ENCODE data around the gene PRKCA.

Gene PRKCA

GRCh38 chr17:66850692-66851091 is 548.3 kb downstream of the PRKCA start:
- H3K27me3 Mint-ChIP-seq, result peaks cover 6% of the 10 kb centered on the region
- no peak overlapping the region for H3K27ac Mint-ChIP-seq
- H3K4me1 Mint-ChIP-seq (ENCODE audit: low read depth), result no peaks in the 10 kb centered on the region
- H3K36me3 Mint-ChIP-seq (ENCODE audit: low read depth), result no peaks in the 10 kb centered on the region
- peaks cover 14% of the 10 kb centered on the region for H3K9me3 Mint-ChIP-seq
- H3K4me3 Mint-ChIP-seq, result no peak overlapping the region
- DNase-seq, result no peak

DNA sequence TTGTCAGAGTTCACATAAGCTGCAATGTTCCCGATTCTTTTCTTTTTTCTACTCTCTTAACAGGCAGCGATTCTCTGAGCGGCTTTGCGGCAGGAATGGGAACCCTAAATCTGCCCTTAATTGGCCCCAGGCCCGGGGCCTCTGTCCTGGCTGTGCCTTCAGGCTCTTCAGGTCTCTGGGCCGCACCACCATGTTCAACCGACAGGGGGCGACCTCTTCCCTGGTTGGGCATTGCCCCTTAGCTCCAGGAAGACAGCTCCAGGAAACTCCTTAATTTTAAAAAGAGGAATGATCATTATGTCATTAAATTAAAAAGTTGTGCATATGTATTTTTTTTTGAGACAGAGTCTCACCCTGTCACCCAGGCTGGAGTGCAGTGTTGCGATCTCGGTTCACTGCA is 552.8 kb downstream of the PRKCA start:
- Mint-ChIP-seq H3K27ac (no peak overlapping the region), H3K36me3 (ENCODE audit: low read depth) (no peaks in the 10 kb centered on the region), H3K9me3 (peaks cover 3% of the 10 kb centered on the region), H3K27me3 (no peaks in the 10 kb centered on the region), H3K4me3 (no peak overlapping the region), H3K4me1 (ENCODE audit: low read depth) (peaks cover 4% of the 10 kb centered on the region)
- peak; percentile 57 for DNase-seq

DNA sequence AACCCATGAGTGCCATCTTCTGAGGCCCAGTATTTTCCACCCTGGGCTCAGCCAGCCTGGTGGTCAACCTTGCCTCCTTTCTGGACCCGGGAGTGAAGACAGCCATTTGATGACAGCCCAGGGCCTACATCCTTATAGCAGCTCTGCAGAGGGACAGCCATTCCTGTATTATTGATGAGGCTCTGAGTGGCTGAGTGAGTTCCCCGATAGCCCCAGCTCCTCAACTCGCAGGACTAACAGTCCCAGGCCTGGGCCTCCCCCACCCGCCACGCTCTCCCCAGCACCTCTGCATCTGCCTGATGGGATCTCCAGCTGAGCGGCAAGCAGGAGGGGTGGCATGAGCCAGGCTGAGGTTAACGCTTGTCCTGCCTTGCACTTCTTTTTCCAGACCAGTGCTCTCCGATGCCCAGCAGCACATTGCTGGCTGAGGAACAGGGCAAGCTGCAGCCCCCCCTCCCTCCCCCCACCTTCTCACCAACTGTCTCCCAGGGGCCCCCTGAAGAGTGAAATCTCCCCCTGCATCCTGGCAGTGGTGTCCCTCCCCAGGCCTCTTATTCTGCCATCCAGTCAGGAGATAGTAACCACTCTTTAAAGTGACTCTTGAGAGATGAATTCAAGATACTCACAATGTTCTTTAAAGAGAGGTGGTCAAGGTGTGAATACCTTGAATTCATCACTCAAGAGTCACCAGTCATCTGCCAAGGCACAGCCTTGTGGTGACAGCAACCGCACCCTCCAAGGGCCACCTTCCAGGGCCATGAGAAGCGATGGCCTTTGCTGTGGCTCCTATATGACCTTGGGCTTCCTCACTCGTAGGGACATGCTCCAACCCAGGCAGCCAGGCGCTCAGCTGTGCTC is 556.0 kb downstream of the PRKCA start:
- Mint-ChIP-seq H3K27ac (no peak overlapping the region), H3K4me1 (ENCODE audit: low read depth) (peaks cover 7% of the 10 kb centered on the region), H3K9me3 (peaks cover 3% of the 10 kb centered on the region), H3K4me3 (no peak overlapping the region), H3K36me3 (ENCODE audit: low read depth) (no peaks in the 10 kb centered on the region), H3K27me3 (peaks cover 3% of the 10 kb centered on the region)
- no peak for DNase-seq

DNA sequence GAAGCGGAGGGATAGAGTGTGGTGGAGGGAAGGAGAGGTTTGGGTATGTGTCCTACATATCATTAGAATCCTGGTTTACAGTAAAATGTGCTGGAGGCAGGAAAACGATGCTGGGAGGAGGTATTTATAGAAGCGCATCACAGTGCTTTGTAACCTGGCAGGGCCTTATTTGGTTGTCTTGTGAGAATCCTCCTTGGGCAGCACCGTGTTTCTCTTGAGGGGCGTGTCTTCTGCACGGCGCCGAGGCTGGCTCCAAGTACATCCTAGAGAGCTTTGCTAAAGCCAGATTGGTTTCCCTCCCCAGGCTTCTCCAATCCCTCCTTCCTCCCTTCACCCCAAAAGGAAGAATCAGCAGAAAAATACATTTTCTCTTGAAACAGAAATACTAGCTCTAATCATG is 556.9 kb downstream of the PRKCA start:
- Mint-ChIP-seq H3K4me3 (no peak overlapping the region), H3K36me3 (ENCODE audit: low read depth) (no peaks in the 10 kb centered on the region), H3K27ac (no peak overlapping the region), H3K9me3 (peaks cover 6% of the 10 kb centered on the region), H3K27me3 (peaks cover 3% of the 10 kb centered on the region), H3K4me1 (ENCODE audit: low read depth) (peaks cover 7% of the 10 kb centered on the region)
- DNase-seq, result no peak

GRCh38 chr17:66860204-66860603 is 557.8 kb downstream of the PRKCA start:
- H3K27ac Mint-ChIP-seq, result no peak overlapping the region
- no peak for DNase-seq
- peaks cover 7% of the 10 kb centered on the region for H3K4me1 Mint-ChIP-seq (ENCODE audit: low read depth)
- no peaks in the 10 kb centered on the region for H3K36me3 Mint-ChIP-seq (ENCODE audit: low read depth)
- H3K4me3 Mint-ChIP-seq, result no peak overlapping the region
- H3K9me3 Mint-ChIP-seq, result peaks cover 6% of the 10 kb centered on the region
- H3K27me3 Mint-ChIP-seq, result peaks cover 3% of the 10 kb centered on the region

All from activated T-cell treated with anti-CD3 and anti-CD28 coated beads, Interleukin-2, amount 50 U/mL, for 24 hours (primary cell).